HG03378 (cell line): ENCODE data around the gene DAB1.
"Not testable (repeated sequence)": the region's sequence is repeated elsewhere in the genome, so short reads cannot be mapped to it uniquely, and the experiment has no call there.

Experiments used
- ATAC-seq: cut with Tn5 transposase; IDR thresholded peaks from one replicate; pipeline ENCODE4 v1.9.1; 2021; ENCODE audit warnings: mild to moderate bottlenecking, moderate library complexity; ENCODE audit not compliant: unreplicated experiment

Gene DAB1

GRCh38 chr1:57362480-57362879 lies 61.4 kb downstream of the DAB1 start:
- ATAC-seq: no peak

- no peak for ATAC-seq
Measured at GRCh38 chr1:57361516-57361915, 62.3 kb downstream of the DAB1 start.

GRCh38 chr1:57360846-57361407 lies 62.9 kb downstream of the DAB1 start:
- ATAC-seq: no peak

- no peak for ATAC-seq
Measured at GRCh38 chr1:57357462-57357861, 66.4 kb downstream of the DAB1 start.

GRCh38 chr1:57353654-57354053 lies 70.2 kb downstream of the DAB1 start:
- no peak for ATAC-seq

GRCh38 chr1:57350610-57351009 lies 73.2 kb downstream of the DAB1 start:
- ATAC-seq: no peak

GRCh38 chr1:57348921-57349320 lies 74.9 kb downstream of the DAB1 start:
- no peak for ATAC-seq

- ATAC-seq: no peak
Measured at GRCh38 chr1:57345916-57346315, 77.9 kb downstream of the DAB1 start.

- no peak for ATAC-seq
Measured at GRCh38 chr1:57344265-57344664, 79.6 kb downstream of the DAB1 start.

GRCh38 chr1:57343298-57343915 lies 80.5 kb downstream of the DAB1 start:
- ATAC-seq: not testable (repeated sequence)

- no peak for ATAC-seq
Measured at GRCh38 chr1:57341721-57342120, 82.1 kb downstream of the DAB1 start.

- no peak for ATAC-seq
Measured at GRCh38 chr1:57340334-57341070, 83.4 kb downstream of the DAB1 start.

GRCh38 chr1:57337623-57338022 lies 86.2 kb downstream of the DAB1 start:
- no peak for ATAC-seq

GRCh38 chr1:57336793-57337192 lies 87.1 kb downstream of the DAB1 start:
- no peak for ATAC-seq

- no peak for ATAC-seq
Measured at GRCh38 chr1:57331620-57332019, 92.2 kb downstream of the DAB1 start.

GRCh38 chr1:57329937-57330336 lies 93.9 kb downstream of the DAB1 start:
- no peak for ATAC-seq

- ATAC-seq: no peak
Measured at GRCh38 chr1:57329001-57329527, 94.8 kb downstream of the DAB1 start.

GRCh38 chr1:57327946-57328345 lies 95.9 kb downstream of the DAB1 start:
- no peak for ATAC-seq

- no peak for ATAC-seq
Measured at GRCh38 chr1:57327336-57327735, 96.5 kb downstream of the DAB1 start.

- no peak for ATAC-seq
Measured at GRCh38 chr1:57325536-57325935, 98.3 kb downstream of the DAB1 start.

GRCh38 chr1:57325117-57325516 lies 98.7 kb downstream of the DAB1 start:
- ATAC-seq: no peak

GRCh38 chr1:57324388-57324787 lies 99.5 kb downstream of the DAB1 start:
- no peak for ATAC-seq
